ENCODE data around the gene ZNF593. TPM values are rescaled to one million over a fixed set of nuclear protein-coding genes. Genes with fewer than 3 reads are reported as not detected.

The ZNF593 gene
- total RNA-seq, 1 experiment from 2014 or later, result 165 TPM

DNA sequence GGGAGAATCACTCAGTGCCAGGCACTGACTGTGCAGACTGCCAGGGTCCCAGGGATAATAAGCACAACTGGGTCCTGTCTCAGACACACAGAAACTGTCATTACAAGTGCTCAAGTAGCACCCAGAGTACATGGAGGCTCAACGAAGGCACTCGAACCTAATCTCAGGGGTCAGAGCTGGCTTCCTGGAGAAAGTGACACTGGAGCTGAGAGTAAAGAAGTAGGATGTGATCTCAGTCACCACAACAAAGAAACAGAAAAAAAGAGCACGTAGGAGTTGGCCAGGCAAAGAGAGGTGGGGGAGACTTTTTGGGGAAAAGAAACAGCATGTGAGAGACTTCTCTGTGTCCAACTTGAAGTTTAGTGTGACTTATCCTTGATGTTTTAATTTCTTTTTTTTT lies 22.0 kb downstream of the ZNF593 start:
- H3K9me3 ChIP-seq (ENCODE audit: low read length), result no peaks in the 10 kb centered on the region
- TF ChIP-seq, protein P1, sequence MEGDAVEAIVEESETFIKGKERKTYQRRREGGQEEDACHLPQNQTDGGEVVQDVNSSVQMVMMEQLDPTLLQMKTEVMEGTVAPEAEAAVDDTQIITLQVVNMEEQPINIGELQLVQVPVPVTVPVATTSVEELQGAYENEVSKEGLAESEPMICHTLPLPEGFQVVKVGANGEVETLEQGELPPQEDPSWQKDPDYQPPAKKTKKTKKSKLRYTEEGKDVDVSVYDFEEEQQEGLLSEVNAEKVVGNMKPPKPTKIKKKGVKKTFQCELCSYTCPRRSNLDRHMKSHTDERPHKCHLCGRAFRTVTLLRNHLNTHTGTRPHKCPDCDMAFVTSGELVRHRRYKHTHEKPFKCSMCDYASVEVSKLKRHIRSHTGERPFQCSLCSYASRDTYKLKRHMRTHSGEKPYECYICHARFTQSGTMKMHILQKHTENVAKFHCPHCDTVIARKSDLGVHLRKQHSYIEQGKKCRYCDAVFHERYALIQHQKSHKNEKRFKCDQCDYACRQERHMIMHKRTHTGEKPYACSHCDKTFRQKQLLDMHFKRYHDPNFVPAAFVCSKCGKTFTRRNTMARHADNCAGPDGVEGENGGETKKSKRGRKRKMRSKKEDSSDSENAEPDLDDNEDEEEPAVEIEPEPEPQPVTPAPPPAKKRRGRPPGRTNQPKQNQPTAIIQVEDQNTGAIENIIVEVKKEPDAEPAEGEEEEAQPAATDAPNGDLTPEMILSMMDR (conservative IDR thresholded peaks at IDR 0.05; ENCODE audit: low read depth, low read length), result no peak
- TF ChIP-seq EZH2phosphoT487 (IDR thresholded peaks at IDR 0.05; ENCODE audit: borderline replicate concordance, low read length), result no peak
- no peak for TF ChIP-seq EZH2 (IDR thresholded peaks at IDR 0.05; ENCODE audit: low read length, unreplicated experiment)
- H4K20me1 ChIP-seq (ENCODE audit: low read length), result no peaks in the 10 kb centered on the region
- no peaks in the 10 kb centered on the region for H3K4me1 ChIP-seq (ENCODE audit: insufficient read depth, low read length)
- intact Hi-C loops (cut with micrococcal nuclease), result no loop called here
- no peaks in the 10 kb centered on the region for H3K79me2 ChIP-seq (ENCODE audit: low read length)
- BruUV-seq (replicated peaks), result no TSS peak
- H3K9ac ChIP-seq (ENCODE audit: low read length), result no peak overlapping the region
- peaks cover 7% of the 10 kb centered on the region; the same call in 1 of the 2 replicates for H3K36me3 ChIP-seq (ENCODE audit: low read depth, low read length)
- no peak overlapping the region for H3K4me3 ChIP-seq (ENCODE audit: low read length)
- no peak overlapping the region for H3K27ac ChIP-seq (ENCODE audit: low read length)
- no peak overlapping the region for H2AFZ ChIP-seq (ENCODE audit: low read length)
- no peaks in the 10 kb centered on the region for H3K27me3 ChIP-seq (ENCODE audit: low read length)
- no peak for ATAC-seq
- ChIA-PET CTCF (no interaction called here), POLR2A (ENCODE audit: unreplicated experiment) (no interaction called here)
- H3K4me2 ChIP-seq (ENCODE audit: low read length), result no peak overlapping the region
- H3F3A ChIP-seq (ENCODE audit: low read length, unreplicated experiment), result no peaks in the 10 kb centered on the region
- H3K9me2 ChIP-seq (replicated peaks; ENCODE audit: low read length), result no peaks in the 10 kb centered on the region
- DNase-seq, result no peak

DNA sequence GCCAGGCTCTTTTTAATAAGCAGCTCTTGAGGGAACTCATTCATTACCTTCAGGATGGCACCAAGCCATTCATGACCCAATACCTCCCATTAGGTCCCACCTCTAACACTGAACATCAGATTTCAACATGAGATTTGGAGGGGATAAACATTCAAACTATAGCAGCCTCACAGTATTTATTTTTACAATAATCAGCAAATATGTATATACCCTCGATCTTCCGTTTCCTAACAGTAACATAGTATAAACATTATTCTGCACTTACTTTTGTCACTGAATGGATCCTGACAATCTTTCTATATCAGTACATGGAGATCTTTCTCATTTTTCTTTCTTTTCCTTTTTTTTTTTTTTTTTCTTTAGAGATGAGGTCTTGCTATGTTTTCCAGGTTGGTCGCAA lies 26.1 kb downstream of the ZNF593 start:
- no TSS peak for BruUV-seq (replicated peaks)
- H3K79me2 ChIP-seq (ENCODE audit: low read length), result no peaks in the 10 kb centered on the region
- H3K9ac ChIP-seq (ENCODE audit: low read length), result no peak overlapping the region
- no peaks in the 10 kb centered on the region for H3F3A ChIP-seq (ENCODE audit: low read length, unreplicated experiment)
- TF ChIP-seq EZH2 (IDR thresholded peaks at IDR 0.05; ENCODE audit: low read length, unreplicated experiment), result no peak
- TF ChIP-seq, protein P1 (conservative IDR thresholded peaks at IDR 0.05; ENCODE audit: low read depth, low read length), result no peak
- no peak for TF ChIP-seq EZH2phosphoT487 (IDR thresholded peaks at IDR 0.05; ENCODE audit: borderline replicate concordance, low read length)
- no peaks in the 10 kb centered on the region for H3K27me3 ChIP-seq (ENCODE audit: low read length)
- H3K4me1 ChIP-seq (ENCODE audit: insufficient read depth, low read length), result no peaks in the 10 kb centered on the region
- H2AFZ ChIP-seq (ENCODE audit: low read length), result no peak overlapping the region
- H3K27ac ChIP-seq (ENCODE audit: low read length), result no peak overlapping the region
- no peaks in the 10 kb centered on the region for H4K20me1 ChIP-seq (ENCODE audit: low read length)
- no peak for ATAC-seq
- ChIA-PET CTCF (no interaction called here), POLR2A (ENCODE audit: unreplicated experiment) (interaction anchor here (0.7 kb wide), 1 partner anchor 9 kb away, joined by 6 read pairs; no protein-coding TSS in a partner anchor)
- no peak overlapping the region for H3K4me2 ChIP-seq (ENCODE audit: low read length)
- no peaks in the 10 kb centered on the region for H3K36me3 ChIP-seq (ENCODE audit: low read depth, low read length)
- DNase-seq, result no peak
- H3K4me3 ChIP-seq (ENCODE audit: low read length), result no peak overlapping the region
- intact Hi-C loops (cut with micrococcal nuclease), result no loop called here
- no peaks in the 10 kb centered on the region for H3K9me3 ChIP-seq (ENCODE audit: low read length)
- no peaks in the 10 kb centered on the region for H3K9me2 ChIP-seq (replicated peaks; ENCODE audit: low read length)

DNA sequence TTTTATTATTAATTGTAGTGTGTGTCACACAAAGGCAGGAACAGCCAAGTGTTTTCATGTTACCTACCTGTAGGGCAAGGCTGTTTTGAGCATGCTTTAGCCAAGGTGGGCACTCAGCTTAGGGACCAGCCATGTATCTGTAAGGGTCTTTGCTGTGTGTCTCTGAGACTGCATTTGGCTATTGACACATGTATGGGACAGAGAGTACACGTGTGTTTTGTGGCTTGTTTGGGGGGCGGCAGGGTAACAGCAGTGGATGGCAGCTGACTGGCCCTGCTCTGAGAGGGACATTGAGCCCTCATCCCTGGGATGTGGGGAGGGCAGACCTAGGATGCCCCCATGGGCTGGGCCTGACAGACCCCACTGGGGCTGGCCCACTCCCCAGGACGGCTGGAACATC lies 27.6 kb downstream of the ZNF593 start:
- H3K36me3 ChIP-seq (ENCODE audit: low read depth, low read length), result no peaks in the 10 kb centered on the region
- no peaks in the 10 kb centered on the region for H3F3A ChIP-seq (ENCODE audit: low read length, unreplicated experiment)
- H3K9me3 ChIP-seq (ENCODE audit: low read length), result no peaks in the 10 kb centered on the region
- no peak overlapping the region for H3K9ac ChIP-seq (ENCODE audit: low read length)
- no peak overlapping the region for H3K4me3 ChIP-seq (ENCODE audit: low read length)
- CTCF ChIA-PET, result no interaction called here
- TF ChIP-seq, protein P1 (conservative IDR thresholded peaks at IDR 0.05; ENCODE audit: low read depth, low read length), result no peak
- TF ChIP-seq EZH2phosphoT487 (IDR thresholded peaks at IDR 0.05; ENCODE audit: borderline replicate concordance, low read length) (no peak), EZH2 (IDR thresholded peaks at IDR 0.05; ENCODE audit: low read length, unreplicated experiment) (no peak)
- no peak overlapping the region for H3K4me2 ChIP-seq (ENCODE audit: low read length)
- DNase-seq, result no peak
- H2AFZ ChIP-seq (ENCODE audit: low read length), result no peak overlapping the region
- no peaks in the 10 kb centered on the region for H3K9me2 ChIP-seq (replicated peaks; ENCODE audit: low read length)
- no peaks in the 10 kb centered on the region for H4K20me1 ChIP-seq (ENCODE audit: low read length)
- no peaks in the 10 kb centered on the region for H3K79me2 ChIP-seq (ENCODE audit: low read length)
- ATAC-seq, result no peak
- POLR2A ChIA-PET (ENCODE audit: unreplicated experiment), result no interaction called here
- BruUV-seq (replicated peaks), result no TSS peak
- H3K27ac ChIP-seq (ENCODE audit: low read length), result no peak overlapping the region
- intact Hi-C loops (cut with micrococcal nuclease), result no loop called here
- H3K27me3 ChIP-seq (ENCODE audit: low read length), result no peaks in the 10 kb centered on the region
- no peaks in the 10 kb centered on the region for H3K4me1 ChIP-seq (ENCODE audit: insufficient read depth, low read length)

All from PC-3 (cell line).